ENCODE results near the gene SHANK2.

Gene SHANK2

DNA sequence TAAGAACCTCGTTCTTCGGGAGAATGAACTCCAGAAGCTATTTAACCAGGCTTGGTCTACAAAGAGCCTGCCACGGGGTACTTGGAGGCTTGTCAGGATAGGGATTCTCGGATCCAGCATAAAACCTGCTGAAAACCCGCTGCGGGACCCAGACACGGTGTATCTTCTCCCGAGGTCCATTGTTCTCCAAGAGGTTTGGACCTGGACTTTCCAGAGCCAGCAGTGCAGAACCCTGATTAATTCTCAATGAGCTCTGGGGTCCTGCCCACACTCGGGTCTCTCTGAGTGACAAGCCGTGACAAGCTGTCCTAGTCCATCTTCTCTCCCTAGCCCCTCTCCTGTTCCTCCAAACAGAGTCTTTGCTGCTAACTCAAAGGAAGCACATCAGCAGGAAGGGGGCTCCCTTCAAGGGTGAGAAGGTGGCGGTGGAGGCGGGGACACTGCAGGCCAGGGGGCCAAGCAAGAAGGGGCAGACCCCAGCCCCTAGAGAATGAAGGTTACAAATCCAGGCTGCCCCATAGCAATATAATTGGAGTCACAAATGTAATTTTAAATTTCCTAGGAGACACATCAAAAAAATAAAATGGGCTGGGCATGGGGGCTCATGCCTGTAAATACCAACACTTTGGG is 12.2 kb downstream of the SHANK2 start:
- Histone ChIP-seq H3K4me3 (ENCODE audit: low read depth in 1 of 2, low read length in 1 of 2) (no peak overlapping the region), H3K4me1 (ENCODE audit: control insufficient read depth in 1 of 2, insufficient read depth in 1 of 2, low read depth in 1 of 2, low read length in 1 of 2) (no peaks in the 10 kb centered on the region), H3K9me3 (no peaks in the 10 kb centered on the region), H3K36me3 (no peaks in the 10 kb centered on the region), H3K27ac (no peak overlapping the region), H3K27me3 (peaks cover 40% of the 10 kb centered on the region)
- TF ChIP-seq, protein P1, sequence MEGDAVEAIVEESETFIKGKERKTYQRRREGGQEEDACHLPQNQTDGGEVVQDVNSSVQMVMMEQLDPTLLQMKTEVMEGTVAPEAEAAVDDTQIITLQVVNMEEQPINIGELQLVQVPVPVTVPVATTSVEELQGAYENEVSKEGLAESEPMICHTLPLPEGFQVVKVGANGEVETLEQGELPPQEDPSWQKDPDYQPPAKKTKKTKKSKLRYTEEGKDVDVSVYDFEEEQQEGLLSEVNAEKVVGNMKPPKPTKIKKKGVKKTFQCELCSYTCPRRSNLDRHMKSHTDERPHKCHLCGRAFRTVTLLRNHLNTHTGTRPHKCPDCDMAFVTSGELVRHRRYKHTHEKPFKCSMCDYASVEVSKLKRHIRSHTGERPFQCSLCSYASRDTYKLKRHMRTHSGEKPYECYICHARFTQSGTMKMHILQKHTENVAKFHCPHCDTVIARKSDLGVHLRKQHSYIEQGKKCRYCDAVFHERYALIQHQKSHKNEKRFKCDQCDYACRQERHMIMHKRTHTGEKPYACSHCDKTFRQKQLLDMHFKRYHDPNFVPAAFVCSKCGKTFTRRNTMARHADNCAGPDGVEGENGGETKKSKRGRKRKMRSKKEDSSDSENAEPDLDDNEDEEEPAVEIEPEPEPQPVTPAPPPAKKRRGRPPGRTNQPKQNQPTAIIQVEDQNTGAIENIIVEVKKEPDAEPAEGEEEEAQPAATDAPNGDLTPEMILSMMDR (IDR thresholded peaks at IDR 0.05): no peak

DNA sequence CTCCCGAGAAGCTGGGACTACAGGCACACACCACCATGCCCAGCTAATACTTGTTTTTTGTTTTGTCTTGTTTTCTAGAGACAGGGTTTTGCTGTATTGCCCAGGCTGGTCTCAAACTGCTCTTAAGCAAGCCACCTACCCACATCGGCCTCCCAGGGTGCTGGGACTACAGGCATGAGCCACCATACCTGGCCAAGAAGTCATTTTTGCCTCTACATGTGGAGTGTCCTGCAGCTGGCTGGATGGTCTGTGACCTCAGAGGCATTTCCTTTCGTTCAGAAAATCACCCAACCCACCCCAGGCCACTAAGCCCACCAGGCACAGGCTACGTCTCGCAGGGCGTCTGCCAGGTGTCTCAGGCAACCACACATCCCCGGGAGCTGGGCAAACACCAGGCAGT is 12.8 kb downstream of the SHANK2 start:
- peaks cover 36% of the 10 kb centered on the region for H3K27me3 ChIP-seq
- TF ChIP-seq, protein P1 (IDR thresholded peaks at IDR 0.05): no peak

DNA sequence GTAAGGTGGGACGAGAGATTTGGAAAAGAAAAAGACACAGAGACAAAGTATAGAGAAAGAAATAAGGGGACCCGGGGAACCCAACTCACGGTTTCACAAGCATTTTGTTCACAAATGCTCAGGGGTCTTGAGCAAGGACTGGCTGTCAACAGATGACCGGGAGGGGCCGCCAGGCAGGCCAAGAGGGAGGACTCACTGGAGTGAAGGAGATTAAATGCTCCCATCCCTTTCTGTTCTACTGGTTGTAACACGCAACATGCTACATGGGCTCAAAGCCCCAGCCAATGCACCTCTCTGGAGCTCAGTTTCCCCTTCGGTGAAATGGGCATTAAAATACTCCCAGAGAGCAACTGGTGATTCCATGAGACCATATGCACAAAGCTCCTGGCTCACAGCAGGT is 13.4 kb downstream of the SHANK2 start:
- Histone ChIP-seq H3K27ac (no peak overlapping the region), H3K4me3 (ENCODE audit: low read depth in 1 of 2, low read length in 1 of 2) (no peak overlapping the region), H3K4me1 (ENCODE audit: control insufficient read depth in 1 of 2, insufficient read depth in 1 of 2, low read depth in 1 of 2, low read length in 1 of 2) (no peaks in the 10 kb centered on the region), H3K27me3 (peaks cover 34% of the 10 kb centered on the region), H3K9me3 (no peaks in the 10 kb centered on the region), H3K36me3 (no peaks in the 10 kb centered on the region)
- TF ChIP-seq, protein P1 (IDR thresholded peaks at IDR 0.05): no peak

More for the DNA sequence above, 12.8 kb downstream of the SHANK2 start:
- Histone ChIP-seq H3K4me1 (ENCODE audit: control insufficient read depth in 1 of 2, insufficient read depth in 1 of 2, low read depth in 1 of 2, low read length in 1 of 2) (no peaks in the 10 kb centered on the region), H3K27ac (no peak overlapping the region), H3K9me3 (no peaks in the 10 kb centered on the region), H3K4me3 (ENCODE audit: low read depth in 1 of 2, low read length in 1 of 2) (no peak overlapping the region), H3K36me3 (no peaks in the 10 kb centered on the region)

DNA sequence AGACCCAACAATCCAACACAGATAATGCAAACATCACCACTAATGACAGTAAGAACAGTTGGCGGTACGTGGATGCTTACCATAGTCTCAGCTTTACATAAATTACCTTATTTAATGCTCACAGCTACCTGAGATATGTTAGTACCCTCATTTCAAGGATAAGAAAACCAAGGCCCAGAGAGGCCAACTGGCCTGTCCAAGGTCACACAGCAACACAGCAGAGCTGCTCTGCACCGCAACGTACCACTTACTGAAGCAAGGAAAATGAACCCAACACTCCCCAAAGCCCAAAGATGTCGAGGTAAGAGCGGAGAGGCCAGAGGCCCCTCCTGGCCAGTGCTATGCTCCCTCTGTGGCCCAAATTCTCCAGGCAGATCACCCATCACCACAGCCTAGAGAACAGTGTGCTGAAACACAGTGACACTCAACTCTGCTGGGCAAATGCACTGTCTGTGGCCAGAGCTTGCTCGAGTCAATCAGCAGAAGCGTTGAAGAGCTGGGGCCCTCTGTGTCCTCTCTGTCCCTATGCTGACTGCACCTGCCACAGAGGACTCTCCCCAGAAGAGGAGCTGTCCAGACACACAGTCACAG is 14.0 kb downstream of the SHANK2 start:
- H3K27ac ChIP-seq: no peak overlapping the region
- TF ChIP-seq, protein P1 (IDR thresholded peaks at IDR 0.05): no peak
- no peaks in the 10 kb centered on the region for H3K36me3 ChIP-seq
- no peak overlapping the region for H3K4me3 ChIP-seq (ENCODE audit: low read depth in 1 of 2, low read length in 1 of 2)
- no peaks in the 10 kb centered on the region for H3K4me1 ChIP-seq (ENCODE audit: control insufficient read depth in 1 of 2, insufficient read depth in 1 of 2, low read depth in 1 of 2, low read length in 1 of 2)
- peaks cover 34% of the 10 kb centered on the region for H3K27me3 ChIP-seq
- no peaks in the 10 kb centered on the region for H3K9me3 ChIP-seq

DNA sequence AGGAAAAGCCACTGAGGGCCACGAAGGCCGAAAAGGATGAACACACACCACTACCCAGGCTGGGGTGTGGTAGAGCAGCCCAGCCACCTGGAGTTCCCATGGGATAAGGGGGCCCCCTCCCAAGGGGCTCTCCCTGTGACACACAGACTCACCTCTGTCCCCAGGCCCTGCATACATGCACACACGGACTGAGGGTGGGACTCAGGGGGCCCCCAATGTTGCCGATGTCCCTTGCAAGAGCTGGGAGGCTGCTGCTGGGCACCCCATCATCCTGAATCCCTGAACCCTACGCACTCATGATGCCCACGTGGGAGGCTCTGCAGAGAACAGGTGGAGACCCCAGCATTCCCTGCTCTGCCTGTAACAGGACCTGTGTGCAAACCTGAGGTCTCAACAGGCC is 14.5 kb downstream of the SHANK2 start:
- Histone ChIP-seq H3K27ac (no peak overlapping the region), H3K4me1 (ENCODE audit: control insufficient read depth in 1 of 2, insufficient read depth in 1 of 2, low read depth in 1 of 2, low read length in 1 of 2) (no peaks in the 10 kb centered on the region), H3K27me3 (peaks cover 34% of the 10 kb centered on the region)

More for the DNA sequence above, 14.5 kb downstream of the SHANK2 start:
- Histone ChIP-seq H3K9me3 (no peaks in the 10 kb centered on the region), H3K4me3 (ENCODE audit: low read depth in 1 of 2, low read length in 1 of 2) (no peak overlapping the region), H3K36me3 (no peaks in the 10 kb centered on the region)
- TF ChIP-seq, protein P1 (IDR thresholded peaks at IDR 0.05): no peak

All from neutrophil (primary cell).